Neural progenitor cell (in vitro differentiated cells): ENCODE measurements around the gene RAB5B. TPM values are rescaled to one million over a fixed set of nuclear protein-coding genes. Genes with fewer than 3 reads are reported as not detected.

Experiments
- DNase-seq: peaks from one replicate; pipeline ENCODE4 v3.0.0-alpha.2; 2016; ENCODE audit warnings: low spot score
- H2AFZ ChIP-seq: fragments of 200-600 bp; sonication (generic); replicated peaks from 2 replicates; pipeline ENCODE4 v1.6.1; 2016; ENCODE audit warnings: antibody characterized with exemption
- H3F3A ChIP-seq: fragments of 200-600 bp; sonication (generic); 2 replicates; pipeline ENCODE4 v1.6.1; 2016; ENCODE audit warnings: antibody characterized with exemption, low read depth
- H3K27ac ChIP-seq: fragments of 200-600 bp; sonication (generic); 2 replicates; pipeline ENCODE4 v1.5.1; 2016; ENCODE audit warnings: mild to moderate bottlenecking
- H3K27me3 ChIP-seq: fragments of 200-600 bp; sonication (generic); 2 replicates; pipeline ENCODE4 v1.6.1; 2016; ENCODE audit warnings: mild to moderate bottlenecking, moderate library complexity
- H3K36me3 ChIP-seq: fragments of 200-600 bp; sonication (generic); 2 replicates; pipeline ENCODE4 v1.5.1; 2016
- H3K4me1 ChIP-seq: fragments of 200-600 bp; sonication (generic); 2 replicates; pipeline ENCODE4 v1.6.1; 2016; ENCODE audit warnings: mixed run types
- H3K4me2 ChIP-seq: fragments of 200-600 bp; sonication (generic); 2 replicates; pipeline ENCODE4 v1.6.1; 2016
- H3K4me3 ChIP-seq: fragments of 200-600 bp; sonication (generic); 2 replicates; pipeline ENCODE4 v1.5.1; 2016
- H3K79me2 ChIP-seq: fragments of 200-600 bp; sonication (generic); 2 replicates; pipeline ENCODE4 v1.6.1; 2016; ENCODE audit warnings: low read depth
- H3K9ac ChIP-seq: fragments of 200-600 bp; sonication (generic); 2 replicates; pipeline ENCODE4 v1.6.1; 2016
- H3K9me3 ChIP-seq: fragments of 200-600 bp; sonication (generic); 2 replicates; pipeline ENCODE4 v1.5.1; 2016; ENCODE audit warnings: low read depth
- H4K20me1 ChIP-seq: fragments of 200-600 bp; sonication (generic); 2 replicates; pipeline ENCODE4 v1.6.1; 2016; ENCODE audit warnings: low read depth
- H3K27ac Mint-ChIP-seq: 3 replicates; pipeline ENCODE4 v1.8.0; 2021; ENCODE audit warnings: mixed read lengths
- H3K27me3 Mint-ChIP-seq: 2 replicates; pipeline ENCODE4 v1.8.0; 2022; ENCODE audit warnings: low read depth, mild to moderate bottlenecking, inconsistent platforms, moderate library complexity, mixed read lengths; ENCODE audit not compliant: insufficient read depth
- H3K36me3 Mint-ChIP-seq: 3 replicates; pipeline ENCODE4 v1.8.0; 2021; ENCODE audit warnings: mixed read lengths
- H3K4me1 Mint-ChIP-seq: 3 replicates; pipeline ENCODE4 v1.8.0; 2021; ENCODE audit warnings: mixed read lengths
- H3K4me3 Mint-ChIP-seq: 3 replicates; pipeline ENCODE4 v1.8.0; 2021; ENCODE audit warnings: mild to moderate bottlenecking, moderate library complexity, mixed read lengths
- H3K9me3 Mint-ChIP-seq: 3 replicates; pipeline ENCODE4 v1.8.0; 2020; ENCODE audit warnings: mixed read lengths
- CTCF ChIP-seq: fragments of 200-600 bp; sonication (generic); IDR thresholded peaks from 2 replicates; pipeline ENCODE4 v1.5.1; 2017; ENCODE audit warnings: antibody characterized with exemption, mild to moderate bottlenecking
- EZH2 ChIP-seq: fragments of 200-600 bp; sonication (generic); IDR thresholded peaks from 2 replicates; pipeline ENCODE4 v1.6.1; 2017; ENCODE audit warnings: antibody characterized with exemption, mild to moderate bottlenecking, moderate library complexity
- EZH2phosphoT487 ChIP-seq: fragments of 200-600 bp; sonication (generic); IDR thresholded peaks from 2 replicates; pipeline ENCODE4 v1.6.1; 2017; ENCODE audit warnings: antibody characterized with exemption
- total RNA-seq: library from RNA; depleted of rRNA; stranded (reverse); fragments of >200 nt; gene quantifications from 2 replicates; pipeline ENCODE4 v1.2.3, GENCODE V29; 2015; ENCODE audit warnings: low replicate concordance

RAB5B gene
- total RNA-seq, 1 donor from 2014 or later = 62.9 TPM

DNA sequence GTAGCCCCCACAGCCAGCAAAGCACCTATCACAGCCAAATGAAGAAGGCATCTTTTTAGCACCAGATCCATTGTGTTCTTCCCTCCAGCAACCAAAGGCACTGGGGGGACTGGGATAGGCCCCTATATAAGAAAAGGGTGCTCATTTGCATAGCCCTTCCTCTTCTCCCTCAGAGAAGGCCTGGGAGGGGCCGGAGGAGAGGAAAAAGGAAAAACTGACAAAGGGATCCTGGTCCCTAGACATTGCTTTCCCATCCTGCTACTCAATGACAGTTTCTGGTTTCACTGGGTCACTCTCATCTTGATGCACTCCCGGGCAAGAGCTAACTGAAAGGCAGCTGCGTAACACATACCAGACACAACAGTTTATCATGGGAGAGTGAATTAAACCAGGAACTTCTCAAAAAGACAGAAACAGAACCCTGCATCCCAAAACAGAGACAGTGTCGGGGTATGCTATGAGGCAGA is 7.9 kb upstream of the RAB5B start, which contains the start of gene PMEL:
TSS of gene PMEL (minus strand) at position 102 of the 467 bp plus-strand sequence. CDS start at position 71, 31 bp downstream.
- Histone ChIP-seq H3K27me3 (no peaks in the 10 kb centered on the region), H3K4me1 (peaks cover 3% of the 10 kb centered on the region), H3K79me2 (peaks cover 57% of the 10 kb centered on the region), H3K9me3 (no peaks in the 10 kb centered on the region), H3K4me3 (peak within 1 kb of the TSS; percentile 91), H3K4me2 (peak within 1 kb of the TSS; percentile 88), H2AFZ (peak within 1 kb of the TSS; percentile 93), H4K20me1 (peaks cover 10% of the 10 kb centered on the region), H3K27ac (peak within 1 kb of the TSS; percentile 86), H3F3A (peaks cover 17% of the 10 kb centered on the region), H3K36me3 (no peaks in the 10 kb centered on the region), H3K9ac (peak within 1 kb of the TSS; percentile 73)
- peak; percentile 81 for DNase-seq
- TF ChIP-seq CTCF (no peak), EZH2phosphoT487 (no peak), EZH2 (no peak)
- Mint-ChIP-seq H3K9me3 (no peaks in the 10 kb centered on the region), H3K27ac (peak within 1 kb of the TSS; percentile 90), H3K27me3 (peaks cover 7% of the 10 kb centered on the region), H3K36me3 (peaks cover 7% of the 10 kb centered on the region), H3K4me3 (peak within 1 kb of the TSS; percentile 99), H3K4me1 (peaks cover 30% of the 10 kb centered on the region)

- Mint-ChIP-seq H3K4me3 (peak within 1 kb of the TSS; percentile 99), H3K9me3 (no peaks in the 10 kb centered on the region), H3K27me3 (peaks cover 7% of the 10 kb centered on the region), H3K4me1 (peaks cover 31% of the 10 kb centered on the region), H3K27ac (peak within 1 kb of the TSS; percentile 90), H3K36me3 (peaks cover 8% of the 10 kb centered on the region)
- Histone ChIP-seq H3F3A (peaks cover 17% of the 10 kb centered on the region), H3K79me2 (peaks cover 57% of the 10 kb centered on the region), H3K4me1 (peaks cover 3% of the 10 kb centered on the region), H3K4me2 (peak within 1 kb of the TSS; percentile 88), H3K9ac (peak within 1 kb of the TSS; percentile 73), H3K27me3 (no peaks in the 10 kb centered on the region), H4K20me1 (peaks cover 10% of the 10 kb centered on the region), H3K27ac (peak within 1 kb of the TSS; percentile 86), H3K4me3 (peak within 1 kb of the TSS; percentile 91), H2AFZ (peak within 1 kb of the TSS; percentile 93), H3K9me3 (no peaks in the 10 kb centered on the region), H3K36me3 (no peaks in the 10 kb centered on the region)
- peak; percentile 95 for DNase-seq
- TF ChIP-seq CTCF (no peak), EZH2phosphoT487 (no peak), EZH2 (no peak)
Measured at GRCh38 chr12:55966408-55967281, 7.2 kb upstream of the RAB5B start, which contains the start of gene CDK2. TSS of gene CDK2 (plus strand) at chr12:55966830. CDS start at chr12:55967009, 179 bp downstream.

DNA sequence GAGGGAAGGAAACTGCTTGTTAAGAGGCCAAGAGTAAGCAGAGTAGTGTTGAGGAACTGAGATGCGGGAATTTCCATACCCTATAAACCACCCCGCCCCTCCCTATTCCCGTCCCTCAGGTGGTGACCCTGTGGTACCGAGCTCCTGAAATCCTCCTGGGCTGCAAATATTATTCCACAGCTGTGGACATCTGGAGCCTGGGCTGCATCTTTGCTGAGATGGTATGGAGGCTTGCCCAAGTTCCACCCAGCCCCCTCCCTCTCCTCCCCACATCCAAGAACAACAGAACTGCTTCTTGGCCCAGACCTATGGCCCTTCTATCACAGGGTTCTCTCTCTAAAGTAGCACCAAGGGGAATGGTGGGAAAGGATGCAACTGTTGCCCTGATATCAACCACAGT is 4.5 kb upstream of the RAB5B start:
- Histone ChIP-seq H3K36me3 (no peaks in the 10 kb centered on the region), H3K4me1 (peaks cover 3% of the 10 kb centered on the region), H3K4me2 (no peak overlapping the region), H3K27ac (no peak overlapping the region), H3K4me3 (no peak overlapping the region), H3K9me3 (no peaks in the 10 kb centered on the region), H2AFZ (no peak overlapping the region), H4K20me1 (peaks cover 10% of the 10 kb centered on the region), H3F3A (peaks cover 39% of the 10 kb centered on the region), H3K27me3 (no peaks in the 10 kb centered on the region), H3K79me2 (peaks cover 40% of the 10 kb centered on the region), H3K9ac (no peak overlapping the region)
- H3K4me3 Mint-ChIP-seq = peak overlapping the region; percentile 51
- H3K27ac Mint-ChIP-seq = no peak overlapping the region
- H3K27me3 Mint-ChIP-seq = peaks cover 7% of the 10 kb centered on the region
- TF ChIP-seq EZH2phosphoT487 (no peak), EZH2 (no peak), CTCF (no peak)
- no peak for DNase-seq
- peaks cover 8% of the 10 kb centered on the region for H3K36me3 Mint-ChIP-seq
- no peaks in the 10 kb centered on the region for H3K9me3 Mint-ChIP-seq
- peaks cover 34% of the 10 kb centered on the region for H3K4me1 Mint-ChIP-seq
